H1 (cell line): ENCODE results near the gene AMBP. TPM values are rescaled to one million over a fixed set of nuclear protein-coding genes. Genes with fewer than 3 reads are reported as not detected.

Experiments
- CTCF ChIA-PET: fragments of 300-600 bp; sonication (Branson Sonifier 250); formaldehyde crosslinking; loops from one replicate; lab custom pipeline; 2021; ENCODE audit not compliant: partially characterized antibody; lab: Charles Lee
- POLR2A ChIA-PET: fragments of 300-600 bp; sonication (Branson Sonifier 250); formaldehyde crosslinking; loops from one replicate; lab custom pipeline; 2021; ENCODE audit warnings: inconsistent platforms; ENCODE audit not compliant: partially characterized antibody; lab: Charles Lee
- DNase-seq, 2 experiments: peaks; one replicate each; pipeline versions ENCODE4 v3.0.0 to v3.0.0-alpha.2; 2010 to 2022; ENCODE audit warnings: low spot score in 2 of 2, low read depth in 1 of 2, mixed read lengths in 1 of 2
- FAIRE-seq: peaks from 2 replicates; lab custom pipeline; 2011; peaks lifted over from hg19 to GRCh38; lab: Jason Lieb, UNC
- H2AFZ ChIP-seq: 2 replicates; pipeline ENCODE4 v1.8.1; 2012; ENCODE audit warnings: low read length, inconsistent platforms
- H2AK5ac ChIP-seq: 2 replicates; pipeline ENCODE4 v1.6.1; 2013; ENCODE audit warnings: low read depth, low read length
- H2BK120ac ChIP-seq: replicated peaks from 2 replicates; pipeline ENCODE3; 2013; ENCODE audit warnings: low read depth, low read length, inconsistent platforms
- H2BK12ac ChIP-seq: 2 replicates; pipeline ENCODE4 v1.6.1; 2013; ENCODE audit warnings: low read depth, low read length
- H2BK15ac ChIP-seq: 2 replicates; pipeline ENCODE4 v1.6.1; 2013; ENCODE audit warnings: low read length
- H2BK20ac ChIP-seq: 2 replicates; pipeline ENCODE4 v1.6.1; 2013; ENCODE audit warnings: low read length
- H2BK5ac ChIP-seq: 2 replicates; pipeline ENCODE4 v1.6.1; 2013; ENCODE audit warnings: low read depth, low read length
- H3K14ac ChIP-seq: 2 replicates; pipeline ENCODE4 v1.6.1; 2013; ENCODE audit warnings: inconsistent platforms; ENCODE audit not compliant: insufficient read length
- H3K18ac ChIP-seq: 2 replicates; pipeline ENCODE4 v1.6.1; 2013; ENCODE audit warnings: low read length; ENCODE audit errors: extremely low read depth
- H3K23ac ChIP-seq: 2 replicates; pipeline ENCODE4 v1.6.1; 2013; ENCODE audit warnings: inconsistent platforms; ENCODE audit not compliant: insufficient read length
- H3K23me2 ChIP-seq: 2 replicates; pipeline ENCODE4 v1.6.1; 2013; ENCODE audit warnings: low read depth, low read length
- H3K27ac ChIP-seq: 2 replicates; pipeline ENCODE4 v1.6.1; 2011; ENCODE audit warnings: low read depth, low read length, inconsistent platforms
- H3K27me3 ChIP-seq, 4 experiments: replicated peaks in 1 of 4; 1 replicate in 1 of 4; 2 replicates in 3 of 4; pipeline versions ENCODE4 v1.6.1 to v1.8.1; 2011 to 2013; ENCODE audit warnings: low read length in 3 of 4, mild to moderate bottlenecking in 3 of 4, inconsistent platforms in 2 of 4, mixed read lengths in 2 of 4, moderate library complexity in 1 of 4; ENCODE audit not compliant: control insufficient read depth in 3 of 4, insufficient read depth in 3 of 4; ENCODE audit errors: extremely low read depth in 1 of 4
- H3K36me3 ChIP-seq, 4 experiments: 2 replicates each; pipeline versions ENCODE4 v1.6.1 to v1.8.1; 2011 to 2013; ENCODE audit warnings: mild to moderate bottlenecking in 4 of 4, low read length in 3 of 4, moderate library complexity in 2 of 4, control low read depth in 1 of 4, inconsistent platforms in 1 of 4; ENCODE audit not compliant: insufficient read depth in 4 of 4, control insufficient read depth in 2 of 4
- H3K4ac ChIP-seq: replicated peaks from 2 replicates; pipeline ENCODE3; 2013; ENCODE audit warnings: low read length, low read depth, mixed read lengths, inconsistent platforms; ENCODE audit not compliant: insufficient read length
- H3K4me1 ChIP-seq, 4 experiments: replicated peaks in 1 of 4; 1 replicate in 1 of 4; 2 replicates in 3 of 4; pipeline versions ENCODE4 v1.6.1 to v1.8.1; 2011 to 2013; ENCODE audit warnings: low read length in 3 of 4, inconsistent platforms in 2 of 4, mixed read lengths in 1 of 4; ENCODE audit not compliant: insufficient read depth in 4 of 4, control insufficient read depth in 3 of 4
- H3K4me2 ChIP-seq, 2 experiments: 2 replicates each; pipeline versions ENCODE4 v1.6.1 to v1.8.1; 2011 to 2013; ENCODE audit warnings: low read depth in 2 of 2, low read length in 2 of 2, control low read depth in 1 of 2, inconsistent platforms in 1 of 2, mild to moderate bottlenecking in 1 of 2; ENCODE audit not compliant: insufficient read depth in 1 of 2
- H3K4me3 ChIP-seq, 4 experiments: fragments of 200-600, 300-600 bp in 1 of 4; sonication (generic), shearing (Covaris generic), sonication (Bioruptor Twin) in 1 of 4; 2 replicates each; pipeline versions ENCODE4 v1.5.1 to v1.8.1; 2011 to 2016; ENCODE audit warnings: low read length in 4 of 4, low read depth in 3 of 4, control low read depth in 2 of 4, inconsistent platforms in 2 of 4, mild to moderate bottlenecking in 2 of 4, mixed read lengths in 1 of 4, moderate library complexity in 1 of 4; ENCODE audit not compliant: insufficient read depth in 2 of 4; ENCODE audit errors: extremely low read depth in 1 of 4
- H3K56ac ChIP-seq: replicated peaks from 2 replicates; pipeline ENCODE3; 2013; ENCODE audit warnings: low read depth, mild to moderate bottlenecking, mixed read lengths, low read length, inconsistent platforms; ENCODE audit not compliant: insufficient read length
- H3K79me1 ChIP-seq: 2 replicates; pipeline ENCODE4 v1.6.1; 2013; ENCODE audit warnings: low read depth, low read length, control low read depth
- H3K79me2 ChIP-seq, 2 experiments: 2 replicates each; pipeline versions ENCODE4 v1.6.1 to v1.8.1; 2012 to 2013; ENCODE audit warnings: low read length in 2 of 2, mild to moderate bottlenecking in 2 of 2, inconsistent platforms in 1 of 2; ENCODE audit not compliant: insufficient read depth in 2 of 2, control insufficient read depth in 1 of 2
- H3K9ac ChIP-seq, 4 experiments: replicated peaks in 1 of 4; 1 replicate in 1 of 4; 2 replicates in 3 of 4; pipeline versions ENCODE4 v1.6.1 to v1.8.1; 2011 to 2013; ENCODE audit warnings: low read depth in 3 of 4, low read length in 3 of 4, control low read depth in 2 of 4, mild to moderate bottlenecking in 2 of 4, moderate library complexity in 2 of 4, inconsistent platforms in 1 of 4; ENCODE audit errors: extremely low read depth in 1 of 4
- H3K9me3 ChIP-seq, 2 experiments: 2 replicates each; pipeline versions ENCODE4 v1.6.1 to v1.8.1; 2012 to 2013; ENCODE audit warnings: mild to moderate bottlenecking in 2 of 2, moderate library complexity in 2 of 2, control low read depth in 1 of 2, inconsistent platforms in 1 of 2, low read depth in 1 of 2, low read length in 1 of 2, mixed read lengths in 1 of 2; ENCODE audit not compliant: insufficient read depth in 2 of 2
- H4K20me1 ChIP-seq, 2 experiments: replicated peaks in 1 of 2; 2 replicates each; pipeline versions ENCODE3 to v1.8.1; 2011 to 2013; ENCODE audit warnings: inconsistent platforms in 2 of 2, low read length in 2 of 2, mild to moderate bottlenecking in 1 of 2; ENCODE audit not compliant: insufficient read depth in 2 of 2, control insufficient read depth in 1 of 2
- H4K5ac ChIP-seq: 2 replicates; pipeline ENCODE4 v1.6.1; 2013; ENCODE audit warnings: low read length, low read depth, mixed read lengths, inconsistent platforms; ENCODE audit not compliant: insufficient read length
- H4K8ac ChIP-seq: 2 replicates; pipeline ENCODE4 v1.8.0; 2013; ENCODE audit warnings: mild to moderate bottlenecking, moderate library complexity, low read length, inconsistent platforms; ENCODE audit not compliant: insufficient read depth; ENCODE audit errors: extremely low read depth
- H4K91ac ChIP-seq: replicated peaks from 2 replicates; pipeline ENCODE3; 2013; ENCODE audit warnings: low read length, mixed read lengths, inconsistent platforms; ENCODE audit not compliant: insufficient read length
- CREB1 ChIP-seq: IDR thresholded peaks from 2 replicates; pipeline ENCODE4 v1.6.1; 2012; ENCODE audit warnings: inconsistent platforms
- MAFK ChIP-seq: IDR thresholded peaks from 2 replicates; pipeline ENCODE4 v1.6.1; 2012; ENCODE audit warnings: low read depth, mild to moderate bottlenecking, improper control_type of control experiment, low read length
- SRF ChIP-seq: IDR thresholded peaks from 2 replicates; pipeline ENCODE4 v1.6.1; 2011; ENCODE audit warnings: mild to moderate bottlenecking, low read depth, low read length, moderate library complexity
- SUZ12 ChIP-seq: fragments of 200-600 bp; sonication (generic); IDR thresholded peaks from 2 replicates; pipeline ENCODE4 v1.6.1; 2012; ENCODE audit warnings: mild to moderate bottlenecking, inconsistent platforms, low read length, moderate library complexity, mixed read lengths
- WGBS, 2 experiments: shearing (Covaris generic) in 1 of 2; methylation state at CpG; one replicate each; pipeline versions ENCODE4 v1.1.6 to v1.1.7; 2013 to 2015; ENCODE audit warnings: low lambda C conversion rate in 2 of 2, mixed read lengths in 2 of 2, inconsistent platforms in 1 of 2, low coverage in 1 of 2, missing lambda C conversion rate in 1 of 2; ENCODE audit not compliant: insufficient replicate concordance in 2 of 2, insufficient coverage in 1 of 2, insufficient read length in 1 of 2; ENCODE audit errors: extremely low coverage in 1 of 2, missing lambda C conversion rate in 1 of 2; 5-methylcytosine and 5-hydroxymethylcytosine counted together
- polyA plus RNA-seq, 7 experiments: library from polyadenylated mRNA; depleted of rRNA in 3 of 7; stranded (reverse) in 5 of 7; unstranded in 2 of 7; fragments of >200 nt in 5 of 7; fragments of 200-250 nt in 2 of 7; gene quantifications; 1 replicate in 5 of 7; 2 replicates in 1 of 7; 4 replicates in 1 of 7; pipeline versions ENCODE4 v1.2.1 to v1.2.3, GENCODE V29; 2011 to 2013; ENCODE audit warnings: missing spikeins in 2 of 7, mixed read lengths in 2 of 7
- total RNA-seq: library from RNA; stranded (reverse); fragmentation: NEBNext Ultra II Directional; extraction: Animal tissue kit (Norgen Biotek cat#: 25700); gene quantifications from 2 replicates; pipeline ENCODE4 v1.2.1, GENCODE V29; 2021

Gene AMBP
- total and polyA plus RNA-seq, 2 of the 8 experiments (the other 6 are each of a cell fraction or from before 2014, with no cell fraction given) = 3.0 to 4.0 TPM

- Histone ChIP-seq H3K4me3 (no peak overlapping the region), H3K4ac (no peak overlapping the region), H3K18ac (no peak overlapping the region), H3K79me2 (no peaks in the 10 kb centered on the region), H3K79me1 (no peaks in the 10 kb centered on the region), H4K91ac (no peak overlapping the region), H3K27ac (no peak overlapping the region), H2BK20ac (no peak overlapping the region), H2BK120ac (no peak overlapping the region), H3K56ac (no peak overlapping the region), H2AFZ (no peak overlapping the region), H4K5ac (no peak overlapping the region), H2BK12ac (no peak overlapping the region), H2BK5ac (no peak overlapping the region), H3K14ac (no peak overlapping the region), H2AK5ac (no peak overlapping the region), H3K4me1 (peaks cover 0 to 9% (median 7%) of the 10 kb centered on the region in 4 experiments; a peak in 6 of 7 replicates), H2BK15ac (no peak overlapping the region), H3K4me2 (no peak overlapping the region), H3K36me3 (no peaks in the 10 kb centered on the region), H3K9ac (no peak overlapping the region), H3K27me3 (peaks cover 0 to 17% (median 5%) of the 10 kb centered on the region in 4 experiments; a peak in 3 of 7 replicates), H4K8ac (no peak overlapping the region), H4K20me1 (no peaks in the 10 kb centered on the region), H3K23ac (no peak overlapping the region), H3K23me2 (no peaks in the 10 kb centered on the region; the same call in 1 of the 2 replicates), H3K9me3 (no peaks in the 10 kb centered on the region)
- FAIRE-seq (no peak), DNase-seq (no peak)
- 85% methylated on average over 2 of the region's 2 CpGs; no CpG with 5 or more reads in 1 of the 2 experiments for WGBS, 2 experiments
- ChIA-PET POLR2A (interaction anchor here (2.4 kb wide), 1 partner anchor 11 kb away, joined by 6 read pairs; the partner anchor contains the start of gene KIF12), CTCF (interaction anchor here (0.7 to 17.7 kb wide), 13 partner anchors 11 to 180 kb away, joined by 3 to 206 read pairs (median 33); partner anchors contain the start of genes AMBP, COL27A1 and KIF12)
- TF ChIP-seq CREB1 (no peak), SRF (no peak), MAFK (no peak), SUZ12 (no peak)
Measured at GRCh38 chr9:114110180-114110579, 32.1 kb upstream of the AMBP start.
